Measurements from ENCODE around the gene TMEM95. TPM values are rescaled to one million over a fixed set of nuclear protein-coding genes. Genes with fewer than 3 reads are reported as not detected.
A peak's percentile ranks its signal among the peaks of the same experiment; 100 is the strongest.

TMEM95 gene
- total RNA-seq, 1 experiment from 2014 or later: not detected

DNA sequence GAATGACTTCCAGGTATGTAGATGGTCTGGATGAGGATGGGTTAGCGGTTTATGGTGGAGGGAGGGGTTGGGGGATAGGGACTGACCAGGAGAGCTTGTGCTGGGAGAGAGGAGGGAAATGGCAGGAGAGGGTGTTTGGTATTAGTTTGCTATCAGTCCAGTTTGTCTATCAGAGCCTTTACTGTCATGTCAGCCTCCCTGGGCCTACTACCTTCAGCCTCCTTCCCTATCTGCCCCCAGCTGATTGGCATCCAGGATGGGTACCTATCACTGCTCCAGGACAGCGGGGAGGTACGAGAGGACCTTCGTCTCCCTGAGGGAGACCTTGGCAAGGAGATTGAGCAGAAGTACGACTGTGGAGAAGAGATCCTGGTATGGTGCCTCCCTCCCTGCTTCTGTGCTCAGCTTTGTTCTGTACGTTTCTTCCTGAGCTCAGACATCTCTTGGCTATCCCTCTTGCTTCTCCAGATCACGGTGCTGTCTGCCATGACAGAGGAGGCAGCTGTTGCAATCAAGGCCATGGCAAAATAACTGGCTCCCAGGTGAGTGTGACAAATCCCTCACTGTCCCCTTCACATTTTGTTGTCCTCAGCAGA lies 43.7 kb upstream of the TMEM95 start:
- Histone ChIP-seq H3K9me2 (ENCODE audit: insufficient read depth) (no peaks in the 10 kb centered on the region), H3K27ac (ENCODE audit: low read depth, low read length) (peak overlapping the region; percentile 17; the same call in 1 of the 2 replicates), H3K4me1 (ENCODE audit: control insufficient read depth in 1 of 2, insufficient read depth in 2 of 2, low read length in 2 of 2) (peaks cover 31 to 67% of the 10 kb centered on the region in 2 experiments), H4K20me1 (ENCODE audit: insufficient read depth) (peaks cover 36% of the 10 kb centered on the region), H3K9me3 (ENCODE audit: control insufficient read depth in 1 of 2, insufficient read depth in 1 of 2, low read depth in 1 of 2, low read length in 2 of 2) (no peaks in the 10 kb centered on the region), H2AFZ (ENCODE audit: low read depth, low read length, poor library complexity, severe bottlenecking) (no peak overlapping the region), H3K79me2 (ENCODE audit: insufficient read depth, low read length) (peaks cover 74% of the 10 kb centered on the region), H3K4me3 (replicated peaks in 1 of 2; ENCODE audit: low read depth in 1 of 2, low read length in 2 of 2) (no peak overlapping the region), H3K4me2 (ENCODE audit: low read length) (peak overlapping the region; percentile 88; the same call in 1 of the 2 replicates), H3K36me3 (ENCODE audit: control insufficient read depth in 1 of 2, insufficient read depth in 2 of 2, low read length in 2 of 2) (peaks cover 30 to 46% of the 10 kb centered on the region in 2 experiments), H3K9ac (ENCODE audit: low read length) (no peak overlapping the region), H3K27me3 (ENCODE audit: insufficient read depth, low read length) (no peaks in the 10 kb centered on the region)
- ChIA-PET CTCF (no interaction called here), RAD21 (ENCODE audit: low non-redundant PET in 1 of 2, low total read pairs in 2 of 2, uncharacterized antibody in 2 of 2, unreplicated experiment in 2 of 2) (no interaction called here), POLR2A (no interaction called here)
- no peak for TF ChIP-seq EZH2 (IDR thresholded peaks at IDR 0.05)
- TF ChIP-seq, protein P1, sequence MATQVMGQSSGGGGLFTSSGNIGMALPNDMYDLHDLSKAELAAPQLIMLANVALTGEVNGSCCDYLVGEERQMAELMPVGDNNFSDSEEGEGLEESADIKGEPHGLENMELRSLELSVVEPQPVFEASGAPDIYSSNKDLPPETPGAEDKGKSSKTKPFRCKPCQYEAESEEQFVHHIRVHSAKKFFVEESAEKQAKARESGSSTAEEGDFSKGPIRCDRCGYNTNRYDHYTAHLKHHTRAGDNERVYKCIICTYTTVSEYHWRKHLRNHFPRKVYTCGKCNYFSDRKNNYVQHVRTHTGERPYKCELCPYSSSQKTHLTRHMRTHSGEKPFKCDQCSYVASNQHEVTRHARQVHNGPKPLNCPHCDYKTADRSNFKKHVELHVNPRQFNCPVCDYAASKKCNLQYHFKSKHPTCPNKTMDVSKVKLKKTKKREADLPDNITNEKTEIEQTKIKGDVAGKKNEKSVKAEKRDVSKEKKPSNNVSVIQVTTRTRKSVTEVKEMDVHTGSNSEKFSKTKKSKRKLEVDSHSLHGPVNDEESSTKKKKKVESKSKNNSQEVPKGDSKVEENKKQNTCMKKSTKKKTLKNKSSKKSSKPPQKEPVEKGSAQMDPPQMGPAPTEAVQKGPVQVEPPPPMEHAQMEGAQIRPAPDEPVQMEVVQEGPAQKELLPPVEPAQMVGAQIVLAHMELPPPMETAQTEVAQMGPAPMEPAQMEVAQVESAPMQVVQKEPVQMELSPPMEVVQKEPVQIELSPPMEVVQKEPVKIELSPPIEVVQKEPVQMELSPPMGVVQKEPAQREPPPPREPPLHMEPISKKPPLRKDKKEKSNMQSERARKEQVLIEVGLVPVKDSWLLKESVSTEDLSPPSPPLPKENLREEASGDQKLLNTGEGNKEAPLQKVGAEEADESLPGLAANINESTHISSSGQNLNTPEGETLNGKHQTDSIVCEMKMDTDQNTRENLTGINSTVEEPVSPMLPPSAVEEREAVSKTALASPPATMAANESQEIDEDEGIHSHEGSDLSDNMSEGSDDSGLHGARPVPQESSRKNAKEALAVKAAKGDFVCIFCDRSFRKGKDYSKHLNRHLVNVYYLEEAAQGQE (IDR thresholded peaks at IDR 0.05; ENCODE audit: low read depth): no peak
- no peak for TF ChIP-seq POLR2A (IDR thresholded peaks at IDR 0.05; ENCODE audit: borderline replicate concordance, extremely low read depth, insufficient read depth, insufficient read length)
- no peak for TF ChIP-seq ZFX (IDR thresholded peaks at IDR 0.05)
- no peak for TF ChIP-seq RAD21 (IDR thresholded peaks at IDR 0.05; ENCODE audit: low read depth)
- no peak for TF ChIP-seq SRF (IDR thresholded peaks at IDR 0.05; ENCODE audit: low read depth)
- TF ChIP-seq, protein P2, sequence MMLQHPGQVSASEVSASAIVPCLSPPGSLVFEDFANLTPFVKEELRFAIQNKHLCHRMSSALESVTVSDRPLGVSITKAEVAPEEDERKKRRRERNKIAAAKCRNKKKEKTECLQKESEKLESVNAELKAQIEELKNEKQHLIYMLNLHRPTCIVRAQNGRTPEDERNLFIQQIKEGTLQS (IDR thresholded peaks at IDR 0.05): no peak
- TF ChIP-seq EGR1 (IDR thresholded peaks at IDR 0.05; ENCODE audit: low read depth): no peak
- TF ChIP-seq CEBPB (IDR thresholded peaks at IDR 0.05; ENCODE audit: low read depth): no peak
- no peak for TF ChIP-seq CBX3 (IDR thresholded peaks at IDR 0.05; ENCODE audit: low read depth)
- no peak for TF ChIP-seq JUND (IDR thresholded peaks at IDR 0.05)
- no peak for TF ChIP-seq FOSL1 (IDR thresholded peaks at IDR 0.05; ENCODE audit: low read depth)
- no TSS peak for BruUV-seq (replicated peaks)
- ATAC-seq: no peak
- intact Hi-C loops (cut with micrococcal nuclease): no loop called here
- no peak for DNase-seq (ENCODE audit: low read depth, low spot score)
